GM12801 (cell line): Measurements from ENCODE around the gene OTOS.

ENCODE experiments used
- CTCF ChIP-seq: IDR thresholded peaks from one replicate; pipeline ENCODE4 v1.5.1; 2011; ENCODE audit warnings: control low read depth; ENCODE audit not compliant: insufficient read length; ENCODE audit errors: extremely low read depth

The OTOS gene

DNA sequence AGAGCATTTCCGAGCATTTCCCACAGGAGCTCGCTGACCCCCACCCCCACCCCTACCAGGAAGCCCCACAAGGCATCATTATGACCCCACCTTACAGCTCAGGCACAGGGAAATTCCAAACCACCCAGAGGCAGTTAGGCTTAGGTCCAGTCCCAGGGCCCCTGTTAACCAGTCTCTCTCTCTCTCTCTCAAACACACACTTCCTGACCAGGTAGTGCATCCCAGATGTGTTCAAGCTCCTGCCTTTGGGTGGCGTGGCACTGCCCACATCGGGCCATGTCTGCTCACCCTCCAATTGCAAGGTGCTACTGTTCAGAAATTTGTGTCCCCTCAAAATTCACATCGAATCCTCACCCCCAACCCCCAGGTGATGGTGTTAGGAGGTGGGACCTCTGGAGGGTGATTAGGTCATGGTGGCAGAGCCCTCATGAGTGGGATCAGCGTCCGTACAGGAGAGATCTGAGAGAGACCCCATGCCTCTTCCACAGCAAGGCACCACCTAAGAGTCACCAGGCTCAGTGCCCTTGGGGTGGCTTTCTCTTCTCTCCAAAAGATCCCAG lies 13.2 kb downstream of the OTOS start:
- TF ChIP-seq CTCF, result no peak

GRCh38 chr2:240126731-240127130 lies 13.7 kb downstream of the OTOS start:
- TF ChIP-seq CTCF, result no peak

DNA sequence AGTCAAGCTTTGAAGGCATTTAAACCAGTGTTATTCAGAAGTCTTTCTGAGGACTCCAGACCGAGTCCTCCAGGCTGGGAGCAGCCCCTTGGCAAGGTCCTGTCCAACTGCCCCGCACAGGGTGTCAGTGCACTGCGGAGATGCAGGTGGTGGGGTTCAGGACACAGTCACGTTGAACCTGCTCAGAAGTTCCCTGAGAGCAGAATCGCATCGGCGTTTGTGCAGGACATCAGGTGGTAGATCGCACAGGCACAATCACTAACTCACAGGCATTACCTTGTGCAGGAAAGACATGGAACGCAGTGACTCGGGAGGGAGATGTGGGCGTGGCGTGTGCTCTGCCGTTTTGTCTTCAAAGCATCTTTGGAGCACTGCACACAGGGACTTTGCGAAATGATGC lies 14.7 kb downstream of the OTOS start:
- TF ChIP-seq CTCF, result no peak

DNA sequence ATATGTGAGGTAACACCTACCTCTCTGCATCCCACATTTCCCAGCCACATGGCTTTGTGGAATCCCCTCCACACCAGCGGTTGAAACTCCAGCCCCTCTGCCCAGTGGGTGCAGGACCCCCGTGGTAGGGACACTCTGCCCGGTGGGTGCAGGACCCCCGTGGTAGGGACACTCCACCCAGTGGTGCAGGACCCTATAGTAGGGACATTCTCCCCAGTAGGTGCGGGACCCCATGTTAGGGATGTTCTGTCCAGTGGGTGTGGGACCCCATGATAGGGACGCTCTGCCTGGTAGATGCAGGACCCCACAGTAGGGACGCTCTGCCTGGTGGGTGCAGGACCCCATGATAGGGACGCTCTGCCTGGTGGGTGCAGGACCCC lies 15.8 kb downstream of the OTOS start:
- TF ChIP-seq CTCF, result no peak

DNA sequence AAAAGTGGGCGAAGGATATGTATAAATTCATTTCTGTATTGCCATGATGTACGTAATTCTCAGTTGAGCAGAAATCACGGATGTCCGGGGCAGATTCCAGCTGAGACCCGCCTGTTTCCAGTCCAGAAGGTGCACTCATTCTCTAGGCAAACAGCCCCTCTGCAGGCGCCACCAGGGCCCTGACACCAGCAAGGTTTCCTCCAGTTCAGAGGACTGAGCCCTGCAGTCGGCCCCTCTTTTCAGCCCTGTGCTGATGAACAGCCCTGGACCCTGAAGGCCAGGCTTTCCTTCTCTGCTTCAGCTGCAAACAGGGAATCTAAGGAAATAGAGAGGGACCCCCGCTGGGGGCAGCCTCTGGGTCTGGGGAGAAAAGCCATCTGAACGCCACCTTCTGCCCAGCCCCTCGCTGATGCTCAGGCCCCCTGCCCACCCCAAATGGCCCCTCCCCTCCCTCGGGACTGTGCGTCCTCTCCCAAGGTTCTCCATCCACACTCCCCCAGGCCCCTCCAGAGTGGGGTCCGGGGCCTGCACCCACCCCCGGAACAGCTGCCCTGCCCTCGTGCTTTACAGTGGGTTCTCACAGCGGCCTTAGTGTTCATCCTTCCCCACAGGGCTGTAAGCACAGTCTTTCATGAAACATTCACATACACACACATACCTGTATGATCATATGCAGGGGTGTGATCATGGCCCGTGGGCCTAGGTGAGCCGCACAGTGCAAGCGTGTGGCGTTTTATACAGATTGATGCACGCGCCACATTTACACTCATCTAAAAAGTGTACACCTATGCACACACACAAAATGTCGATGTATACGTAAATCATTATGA lies 16.4 kb downstream of the OTOS start:
- no peak for TF ChIP-seq CTCF

GRCh38 chr2:240121675-240122074 lies 18.8 kb downstream of the OTOS start:
- no peak for TF ChIP-seq CTCF

DNA sequence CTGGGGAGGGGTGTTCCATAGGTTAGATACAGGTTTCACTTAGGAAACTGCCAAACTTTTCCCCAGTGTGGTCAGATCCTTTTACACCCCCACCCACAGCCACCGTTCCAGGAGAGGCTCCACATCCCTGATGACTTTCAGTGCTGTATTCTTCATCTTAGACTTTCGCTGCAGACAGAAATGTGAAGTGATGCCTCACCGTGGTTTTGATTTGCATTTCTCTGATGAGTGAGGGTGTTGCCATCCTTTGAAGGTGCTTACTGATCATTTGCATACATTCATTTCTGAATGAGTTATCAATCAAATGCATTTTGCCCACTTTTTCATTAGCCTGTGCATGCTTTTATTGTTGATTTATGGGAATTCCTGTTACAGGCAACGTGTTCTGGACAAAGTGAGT lies 19.3 kb downstream of the OTOS start:
- no peak for TF ChIP-seq CTCF
